ENCODE measurements around the gene OPRPN.

OPRPN gene

DNA sequence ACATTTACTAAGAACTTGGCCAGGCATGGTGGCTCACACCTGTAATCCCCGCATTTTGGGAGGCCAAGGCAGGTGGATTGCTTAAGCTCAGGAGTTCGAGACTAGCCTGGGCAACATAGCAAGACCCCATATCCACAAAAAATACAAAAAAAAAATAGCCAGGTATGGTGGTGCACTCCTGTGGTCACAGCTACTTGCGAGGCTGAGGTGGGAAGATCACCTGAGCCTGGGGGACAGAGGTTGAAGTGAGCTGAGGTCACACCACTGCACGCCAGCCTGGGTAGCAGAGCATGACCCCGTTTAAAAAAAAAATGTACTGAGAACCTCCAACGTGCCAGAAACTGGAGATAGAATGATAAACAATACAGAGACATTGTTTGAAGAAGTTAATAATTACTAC, 8.0 kb downstream of the OPRPN start:
- H3K27ac ChIP-seq (replicated peaks): no peak overlapping the region
- no peaks in the 10 kb centered on the region for H3K27me3 ChIP-seq (ENCODE audit: insufficient read depth, poor library complexity, severe bottlenecking)
- DNase-seq (ENCODE audit: low read depth in 1 of 2, low spot score in 1 of 2): no peak
- no peak for TF ChIP-seq SPI1 (IDR thresholded peaks at IDR 0.05; ENCODE audit: borderline replicate concordance, low read depth)
- no peak overlapping the region for H3K4me3 ChIP-seq (replicated peaks; ENCODE audit: insufficient read depth, low read length)

DNA sequence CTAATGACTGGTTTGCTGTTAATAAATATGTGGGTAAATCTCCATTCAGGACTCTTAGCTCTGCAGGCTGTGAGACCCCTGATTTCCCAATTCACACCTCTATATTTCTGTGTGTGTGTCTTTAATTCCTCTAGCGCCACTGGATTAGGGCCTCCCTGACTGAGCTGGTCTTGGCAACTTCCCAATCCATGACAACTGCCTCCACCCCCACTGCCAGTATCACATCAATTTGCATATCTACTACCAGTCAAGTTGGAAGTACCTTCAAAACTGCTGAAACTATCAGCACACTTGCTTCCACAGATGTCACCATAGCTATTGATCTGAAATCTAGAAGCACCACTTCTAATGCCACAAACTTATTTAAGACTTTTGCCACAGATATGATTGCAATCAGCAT, 27.6 kb downstream of the OPRPN start:
- no peak for DNase-seq (ENCODE audit: low read depth in 1 of 2, low spot score in 1 of 2)
- no peak for TF ChIP-seq POLR2AphosphoS5 (IDR thresholded peaks at IDR 0.05; ENCODE audit: low read depth)
- TF ChIP-seq, protein P1, sequence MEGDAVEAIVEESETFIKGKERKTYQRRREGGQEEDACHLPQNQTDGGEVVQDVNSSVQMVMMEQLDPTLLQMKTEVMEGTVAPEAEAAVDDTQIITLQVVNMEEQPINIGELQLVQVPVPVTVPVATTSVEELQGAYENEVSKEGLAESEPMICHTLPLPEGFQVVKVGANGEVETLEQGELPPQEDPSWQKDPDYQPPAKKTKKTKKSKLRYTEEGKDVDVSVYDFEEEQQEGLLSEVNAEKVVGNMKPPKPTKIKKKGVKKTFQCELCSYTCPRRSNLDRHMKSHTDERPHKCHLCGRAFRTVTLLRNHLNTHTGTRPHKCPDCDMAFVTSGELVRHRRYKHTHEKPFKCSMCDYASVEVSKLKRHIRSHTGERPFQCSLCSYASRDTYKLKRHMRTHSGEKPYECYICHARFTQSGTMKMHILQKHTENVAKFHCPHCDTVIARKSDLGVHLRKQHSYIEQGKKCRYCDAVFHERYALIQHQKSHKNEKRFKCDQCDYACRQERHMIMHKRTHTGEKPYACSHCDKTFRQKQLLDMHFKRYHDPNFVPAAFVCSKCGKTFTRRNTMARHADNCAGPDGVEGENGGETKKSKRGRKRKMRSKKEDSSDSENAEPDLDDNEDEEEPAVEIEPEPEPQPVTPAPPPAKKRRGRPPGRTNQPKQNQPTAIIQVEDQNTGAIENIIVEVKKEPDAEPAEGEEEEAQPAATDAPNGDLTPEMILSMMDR (IDR thresholded peaks at IDR 0.05; ENCODE audit: insufficient read depth, low read length): no peak
- no peak for TF ChIP-seq GABPA (IDR thresholded peaks at IDR 0.05; ENCODE audit: low read depth)
- TF ChIP-seq, protein P2, sequence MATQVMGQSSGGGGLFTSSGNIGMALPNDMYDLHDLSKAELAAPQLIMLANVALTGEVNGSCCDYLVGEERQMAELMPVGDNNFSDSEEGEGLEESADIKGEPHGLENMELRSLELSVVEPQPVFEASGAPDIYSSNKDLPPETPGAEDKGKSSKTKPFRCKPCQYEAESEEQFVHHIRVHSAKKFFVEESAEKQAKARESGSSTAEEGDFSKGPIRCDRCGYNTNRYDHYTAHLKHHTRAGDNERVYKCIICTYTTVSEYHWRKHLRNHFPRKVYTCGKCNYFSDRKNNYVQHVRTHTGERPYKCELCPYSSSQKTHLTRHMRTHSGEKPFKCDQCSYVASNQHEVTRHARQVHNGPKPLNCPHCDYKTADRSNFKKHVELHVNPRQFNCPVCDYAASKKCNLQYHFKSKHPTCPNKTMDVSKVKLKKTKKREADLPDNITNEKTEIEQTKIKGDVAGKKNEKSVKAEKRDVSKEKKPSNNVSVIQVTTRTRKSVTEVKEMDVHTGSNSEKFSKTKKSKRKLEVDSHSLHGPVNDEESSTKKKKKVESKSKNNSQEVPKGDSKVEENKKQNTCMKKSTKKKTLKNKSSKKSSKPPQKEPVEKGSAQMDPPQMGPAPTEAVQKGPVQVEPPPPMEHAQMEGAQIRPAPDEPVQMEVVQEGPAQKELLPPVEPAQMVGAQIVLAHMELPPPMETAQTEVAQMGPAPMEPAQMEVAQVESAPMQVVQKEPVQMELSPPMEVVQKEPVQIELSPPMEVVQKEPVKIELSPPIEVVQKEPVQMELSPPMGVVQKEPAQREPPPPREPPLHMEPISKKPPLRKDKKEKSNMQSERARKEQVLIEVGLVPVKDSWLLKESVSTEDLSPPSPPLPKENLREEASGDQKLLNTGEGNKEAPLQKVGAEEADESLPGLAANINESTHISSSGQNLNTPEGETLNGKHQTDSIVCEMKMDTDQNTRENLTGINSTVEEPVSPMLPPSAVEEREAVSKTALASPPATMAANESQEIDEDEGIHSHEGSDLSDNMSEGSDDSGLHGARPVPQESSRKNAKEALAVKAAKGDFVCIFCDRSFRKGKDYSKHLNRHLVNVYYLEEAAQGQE (IDR thresholded peaks at IDR 0.05; ENCODE audit: insufficient replicate concordance, low read depth): no peak
- no peak for TF ChIP-seq SPI1 (IDR thresholded peaks at IDR 0.05; ENCODE audit: borderline replicate concordance, low read depth)
- H3K4me3 ChIP-seq (replicated peaks; ENCODE audit: insufficient read depth, low read length): no peak overlapping the region

DNA sequence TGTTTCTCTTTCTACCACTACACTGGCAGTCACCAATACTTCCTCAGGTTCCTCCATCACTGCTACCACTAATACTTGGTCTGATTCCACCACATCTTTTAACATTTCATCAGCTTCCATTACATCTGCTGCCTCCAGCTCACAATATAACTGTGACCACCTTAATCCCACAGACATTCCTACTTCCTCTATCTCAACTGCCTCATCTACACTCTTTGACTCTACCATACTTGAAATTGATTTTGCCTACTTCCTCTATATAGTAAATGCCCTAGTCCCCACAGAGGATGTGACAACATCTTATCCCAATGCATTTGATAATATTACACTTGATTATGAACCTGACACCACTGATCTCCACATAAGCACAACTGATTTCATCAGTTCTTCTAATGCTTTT, 29.0 kb downstream of the OPRPN start:
- H3K27me3 ChIP-seq (ENCODE audit: insufficient read depth, poor library complexity, severe bottlenecking): no peaks in the 10 kb centered on the region
- H3K27ac ChIP-seq (replicated peaks): no peak overlapping the region
- H3K4me3 ChIP-seq (replicated peaks; ENCODE audit: insufficient read depth, low read length): no peak overlapping the region
- DNase-seq (ENCODE audit: low read depth in 1 of 2, low spot score in 1 of 2): no peak
- TF ChIP-seq GABPA (IDR thresholded peaks at IDR 0.05; ENCODE audit: low read depth): no peak
- no peak for TF ChIP-seq SPI1 (IDR thresholded peaks at IDR 0.05; ENCODE audit: borderline replicate concordance, low read depth)
- no peak for TF ChIP-seq POLR2AphosphoS5 (IDR thresholded peaks at IDR 0.05; ENCODE audit: low read depth)

More for the DNA sequence above, 27.6 kb downstream of the OPRPN start:
- no peaks in the 10 kb centered on the region for H3K27me3 ChIP-seq (ENCODE audit: insufficient read depth, poor library complexity, severe bottlenecking)
- H3K27ac ChIP-seq (replicated peaks): no peak overlapping the region

DNA sequence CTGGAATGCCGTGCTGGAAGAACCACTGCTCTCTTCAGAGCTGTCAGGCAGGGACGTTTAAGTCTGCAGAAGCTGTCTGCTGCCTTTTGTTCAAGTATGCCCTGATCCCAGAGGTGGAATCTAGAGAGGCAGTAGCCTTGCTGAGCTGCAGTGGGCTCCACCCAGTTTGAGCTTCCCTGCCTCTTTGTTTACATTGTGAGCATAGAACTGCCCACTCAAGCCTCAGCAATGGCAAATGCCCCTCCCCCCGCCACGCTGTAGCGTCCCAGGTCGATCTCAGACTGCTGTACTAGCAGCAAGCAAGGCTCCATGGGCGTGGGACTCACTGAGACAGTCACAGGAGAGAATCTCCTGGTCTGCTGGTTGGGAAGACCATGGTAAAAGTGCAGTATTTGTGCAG, 39.5 kb downstream of the OPRPN start:
- TF ChIP-seq, protein P1 (IDR thresholded peaks at IDR 0.05; ENCODE audit: insufficient read depth, low read length): no peak
- TF ChIP-seq POLR2AphosphoS5 (IDR thresholded peaks at IDR 0.05; ENCODE audit: low read depth) (no peak), SPI1 (IDR thresholded peaks at IDR 0.05; ENCODE audit: borderline replicate concordance, low read depth) (no peak), GABPA (IDR thresholded peaks at IDR 0.05; ENCODE audit: low read depth) (no peak)
- TF ChIP-seq, protein P2 (IDR thresholded peaks at IDR 0.05; ENCODE audit: insufficient replicate concordance, low read depth): no peak
- no peak overlapping the region for H3K4me3 ChIP-seq (replicated peaks; ENCODE audit: insufficient read depth, low read length)
- no peak overlapping the region for H3K27ac ChIP-seq (replicated peaks)
- DNase-seq (ENCODE audit: low read depth in 1 of 2, low spot score in 1 of 2): no peak
- H3K27me3 ChIP-seq (ENCODE audit: insufficient read depth, poor library complexity, severe bottlenecking): no peaks in the 10 kb centered on the region

DNA sequence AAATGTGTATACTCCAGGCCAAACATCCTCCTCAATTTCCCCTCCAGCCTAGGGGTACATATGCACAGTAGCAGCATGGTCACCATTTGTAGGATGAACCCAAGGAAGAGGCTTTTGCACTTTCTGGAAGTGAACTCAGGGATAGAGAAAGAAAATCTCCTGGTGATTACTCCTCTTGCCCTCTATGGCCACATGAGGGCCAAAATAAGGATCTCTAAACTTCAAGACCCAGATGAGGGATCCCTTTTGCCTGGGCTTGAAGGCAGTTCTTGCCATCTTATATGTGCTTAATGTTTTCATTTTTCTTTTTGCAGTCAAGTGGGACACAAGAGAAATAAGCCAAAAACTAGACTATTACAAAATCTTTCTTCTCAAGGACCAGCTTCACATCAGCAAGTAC, 44.7 kb downstream of the OPRPN start:
- TF ChIP-seq SPI1 (IDR thresholded peaks at IDR 0.05; ENCODE audit: borderline replicate concordance, low read depth) (no peak), POLR2AphosphoS5 (IDR thresholded peaks at IDR 0.05; ENCODE audit: low read depth) (no peak), GABPA (IDR thresholded peaks at IDR 0.05; ENCODE audit: low read depth) (no peak)
- TF ChIP-seq, protein P2 (IDR thresholded peaks at IDR 0.05; ENCODE audit: insufficient replicate concordance, low read depth): no peak
- TF ChIP-seq, protein P1 (IDR thresholded peaks at IDR 0.05; ENCODE audit: insufficient read depth, low read length): no peak
- no peak for DNase-seq (ENCODE audit: low read depth in 1 of 2, low spot score in 1 of 2)
- no peak overlapping the region for H3K4me3 ChIP-seq (replicated peaks; ENCODE audit: insufficient read depth, low read length)
- no peaks in the 10 kb centered on the region for H3K27me3 ChIP-seq (ENCODE audit: insufficient read depth, poor library complexity, severe bottlenecking)
- H3K27ac ChIP-seq (replicated peaks): no peak overlapping the region
